Upper lobe of left lung (tissue), 4 donors: ENCODE measurements around the gene TBCK.

Experiments used
- EP300 ChIP-seq, 4 donors: sonication (generic); formaldehyde crosslinking; IDR thresholded peaks; one replicate each; pipeline ENCODE4 v1.5.1; 2017; ENCODE audit warnings: antibody characterized with exemption in 4 of 4, control low read depth in 2 of 4
- TF ChIP-seq, protein P1 (sequence below), 6 experiments: fragments of 450-650 bp in 4 of 6; fragments of 200-600 bp in 2 of 6; sonication (generic) in 2 of 6; IDR thresholded peaks; one replicate each; pipeline ENCODE4 v1.5.1; 2016 to 2019; ENCODE audit warnings: antibody characterized with exemption in 6 of 6

- TF ChIP-seq, protein P1, sequence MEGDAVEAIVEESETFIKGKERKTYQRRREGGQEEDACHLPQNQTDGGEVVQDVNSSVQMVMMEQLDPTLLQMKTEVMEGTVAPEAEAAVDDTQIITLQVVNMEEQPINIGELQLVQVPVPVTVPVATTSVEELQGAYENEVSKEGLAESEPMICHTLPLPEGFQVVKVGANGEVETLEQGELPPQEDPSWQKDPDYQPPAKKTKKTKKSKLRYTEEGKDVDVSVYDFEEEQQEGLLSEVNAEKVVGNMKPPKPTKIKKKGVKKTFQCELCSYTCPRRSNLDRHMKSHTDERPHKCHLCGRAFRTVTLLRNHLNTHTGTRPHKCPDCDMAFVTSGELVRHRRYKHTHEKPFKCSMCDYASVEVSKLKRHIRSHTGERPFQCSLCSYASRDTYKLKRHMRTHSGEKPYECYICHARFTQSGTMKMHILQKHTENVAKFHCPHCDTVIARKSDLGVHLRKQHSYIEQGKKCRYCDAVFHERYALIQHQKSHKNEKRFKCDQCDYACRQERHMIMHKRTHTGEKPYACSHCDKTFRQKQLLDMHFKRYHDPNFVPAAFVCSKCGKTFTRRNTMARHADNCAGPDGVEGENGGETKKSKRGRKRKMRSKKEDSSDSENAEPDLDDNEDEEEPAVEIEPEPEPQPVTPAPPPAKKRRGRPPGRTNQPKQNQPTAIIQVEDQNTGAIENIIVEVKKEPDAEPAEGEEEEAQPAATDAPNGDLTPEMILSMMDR (IDR thresholded peaks at IDR 0.05), result no peak
- TF ChIP-seq EP300 (IDR thresholded peaks at IDR 0.05), result no peak
Measured at GRCh38 chr4:106036334-106036733, 279.7 kb downstream of the TBCK start.
